Aorta (tissue), 5 donors: ENCODE measurements around the gene PTGFRN. TPM values are rescaled to one million over a fixed set of nuclear protein-coding genes. Genes with fewer than 3 reads are reported as not detected.

Source experiments
- ATAC-seq: fragments of 200-7000 bp; cut with Tn5 transposase; one replicate; pipeline ENCODE4 v1.9.1; 2022; ENCODE audit warnings: moderate library complexity; ENCODE audit not compliant: low FRiP score
- DNase-seq, 2 donors: peaks; one replicate each; pipeline ENCODE4 v3.0.0-alpha.2; 2020
- H3K27ac ChIP-seq, 2 donors: one replicate each; pipeline ENCODE4 v1.5.1; 2013; ENCODE audit warnings: low read length in 2 of 2, mild to moderate bottlenecking in 2 of 2, moderate library complexity in 2 of 2, control low read depth in 1 of 2, inconsistent platforms in 1 of 2, low read depth in 1 of 2
- H3K27me3 ChIP-seq, 2 donors: one replicate each; pipeline ENCODE4 v1.6.1; 2013; ENCODE audit warnings: control low read depth in 1 of 2, low read length in 1 of 2, mild to moderate bottlenecking in 1 of 2, moderate library complexity in 1 of 2; ENCODE audit not compliant: insufficient read depth in 2 of 2, control insufficient read depth in 1 of 2
- H3K36me3 ChIP-seq, 2 donors: one replicate each; pipeline ENCODE4 v1.6.1; 2013; ENCODE audit warnings: control low read depth in 1 of 2, low read length in 1 of 2, mild to moderate bottlenecking in 1 of 2; ENCODE audit not compliant: insufficient read depth in 2 of 2, control insufficient read depth in 1 of 2
- H3K4me1 ChIP-seq, 2 donors: one replicate each; pipeline ENCODE4 v1.6.1; 2013; ENCODE audit warnings: low read length in 2 of 2, control low read depth in 1 of 2, mild to moderate bottlenecking in 1 of 2, moderate library complexity in 1 of 2; ENCODE audit not compliant: insufficient read depth in 2 of 2, control insufficient read depth in 1 of 2
- H3K4me3 ChIP-seq, 2 donors: one replicate each; pipeline ENCODE4 v1.5.1; 2013; ENCODE audit warnings: low read length in 2 of 2, control low read depth in 1 of 2, mild to moderate bottlenecking in 1 of 2
- H3K9me3 ChIP-seq: one replicate; pipeline ENCODE4 v1.6.1; 2013; ENCODE audit warnings: mild to moderate bottlenecking, low read length; ENCODE audit not compliant: control insufficient read depth
- WGBS, 2 donors: extraction: QIAGEN DNeasy Blood & Tissue Kit; methylation state at CpG; one replicate each; pipeline ENCODE4 v1.1.7; 2013; 5-methylcytosine and 5-hydroxymethylcytosine counted together
- intact Hi-C, 2 donors: fragments of 100-400 bp; cut with DNase I; formaldehyde crosslinking; loops; one replicate each; pipeline versions ENCODE4 v1.14.2 to v1.15.0; 2022
- polyA plus RNA-seq, 2 donors: library from polyadenylated mRNA; stranded (reverse); fragments of 200-250 nt; gene quantifications; one replicate each; pipeline ENCODE4 v1.2.3, GENCODE V29; 2013
- total RNA-seq, 2 donors: library from RNA; stranded (reverse); fragmentation: NEBNext Ultra II Directional; extraction: Animal tissue kit (Norgen Biotek cat#: 25700); gene quantifications; one replicate each; pipeline ENCODE4 v1.2.1, GENCODE V29; 2021
- donor health status: healthy with polysubstance abuse.
- donor health status: Bipolar disorder and iron deficiency.
- donor health status: DM: no; HTN: no; CAD: no.
- donor health status: DM: no; HTN: no; CAD: no.
- donor health status: DM: yes; HTN: yes; CAD: no.

Gene PTGFRN
- total and polyA plus RNA-seq, 4 donors, result 3.8 to 75.0 (median 22.5) TPM

GRCh38 chr1:117010310-117010969 lies 100.7 kb downstream of the PTGFRN start:
- ATAC-seq, result no peak
- WGBS, 2 donors, result 95 to 98% methylated on average over 3 of the region's 3 CpGs
- Histone ChIP-seq H3K4me3 (no peak overlapping the region), H3K4me1 (no peaks in the 10 kb centered on the region), H3K27me3 (no peaks in the 10 kb centered on the region), H3K9me3 (no peaks in the 10 kb centered on the region), H3K27ac (no peak overlapping the region), H3K36me3 (no peaks in the 10 kb centered on the region)
- intact Hi-C loops, result no loop called here
- no peak for DNase-seq

- H3K4me3 ChIP-seq, result no peak overlapping the region
- H3K27me3 ChIP-seq, result no peaks in the 10 kb centered on the region
- WGBS, 2 donors, result 97 to 99% methylated on average over 3 of the region's 3 CpGs
- H3K36me3 ChIP-seq, result no peaks in the 10 kb centered on the region
- no peaks in the 10 kb centered on the region for H3K4me1 ChIP-seq
- no peak for ATAC-seq
- no peak overlapping the region for H3K27ac ChIP-seq
- no peaks in the 10 kb centered on the region for H3K9me3 ChIP-seq
- intact Hi-C loops, result no loop called here
- DNase-seq, result no peak
Observed at GRCh38 chr1:117011334-117011733, 101.6 kb downstream of the PTGFRN start.

GRCh38 chr1:117013309-117013858 lies 103.7 kb downstream of the PTGFRN start:
- Histone ChIP-seq H3K27ac (no peak overlapping the region), H3K27me3 (no peaks in the 10 kb centered on the region), H3K4me1 (no peaks in the 10 kb centered on the region), H3K36me3 (no peaks in the 10 kb centered on the region), H3K4me3 (no peak overlapping the region), H3K9me3 (no peaks in the 10 kb centered on the region)
- ATAC-seq (no peak), DNase-seq (no peak)
- intact Hi-C loops, result no loop called here
- 93 to 95% methylated on average over 5 of the region's 5 CpGs for WGBS, 2 donors

- ATAC-seq (no peak), DNase-seq (no peak)
- Histone ChIP-seq H3K36me3 (no peaks in the 10 kb centered on the region), H3K27ac (no peak overlapping the region), H3K4me1 (no peaks in the 10 kb centered on the region), H3K9me3 (no peaks in the 10 kb centered on the region), H3K27me3 (no peaks in the 10 kb centered on the region), H3K4me3 (no peak overlapping the region)
- intact Hi-C loops, result no loop called here
- 95% methylated on average over 5 of the region's 5 CpGs for WGBS, 2 donors
Observed at GRCh38 chr1:117014209-117014608, 104.5 kb downstream of the PTGFRN start.

- WGBS, 2 donors, result 92 to 94% methylated on average over 3 of the region's 3 CpGs
- intact Hi-C loops, result no loop called here
- ATAC-seq (no peak), DNase-seq (no peak)
- Histone ChIP-seq H3K4me3 (no peak overlapping the region), H3K36me3 (no peaks in the 10 kb centered on the region), H3K4me1 (no peaks in the 10 kb centered on the region), H3K9me3 (no peaks in the 10 kb centered on the region), H3K27me3 (no peaks in the 10 kb centered on the region), H3K27ac (no peak overlapping the region)
Observed at GRCh38 chr1:117015724-117016123, 106.0 kb downstream of the PTGFRN start.

GRCh38 chr1:117017062-117017461 lies 107.3 kb downstream of the PTGFRN start:
- H3K9me3 ChIP-seq, result no peaks in the 10 kb centered on the region
- 82 to 85% methylated on average over 4 of the region's 4 CpGs for WGBS, 2 donors
- intact Hi-C loops, result no loop called here
- no peak overlapping the region for H3K4me3 ChIP-seq
- no peak overlapping the region for H3K27ac ChIP-seq
- no peak for DNase-seq
- no peak for ATAC-seq
- no peaks in the 10 kb centered on the region for H3K4me1 ChIP-seq
- no peaks in the 10 kb centered on the region for H3K36me3 ChIP-seq
- no peaks in the 10 kb centered on the region for H3K27me3 ChIP-seq

GRCh38 chr1:117017648-117018047 lies 107.9 kb downstream of the PTGFRN start:
- H3K27me3 ChIP-seq, result no peaks in the 10 kb centered on the region
- no peak for ATAC-seq
- no peaks in the 10 kb centered on the region for H3K4me1 ChIP-seq
- no peaks in the 10 kb centered on the region for H3K9me3 ChIP-seq
- WGBS, 2 donors, result 68 to 72% methylated on average over 3 of the region's 3 CpGs
- no peak overlapping the region for H3K27ac ChIP-seq
- no peaks in the 10 kb centered on the region for H3K36me3 ChIP-seq
- intact Hi-C loops, result no loop called here
- DNase-seq, result no peak
- H3K4me3 ChIP-seq, result no peak overlapping the region

GRCh38 chr1:117020526-117021156 lies 110.9 kb downstream of the PTGFRN start:
- peaks cover 0 to 4% of the 10 kb centered on the region in 2 donors for H3K4me1 ChIP-seq
- no peak for DNase-seq
- H3K9me3 ChIP-seq, result no peaks in the 10 kb centered on the region
- H3K36me3 ChIP-seq, result no peaks in the 10 kb centered on the region
- H3K27ac ChIP-seq, result no peak overlapping the region
- intact Hi-C loops, result no loop called here
- no peak for ATAC-seq
- 78 to 82% methylated on average over 1 of the region's 1 CpG for WGBS, 2 donors
- no peak overlapping the region for H3K4me3 ChIP-seq
- no peaks in the 10 kb centered on the region for H3K27me3 ChIP-seq

GRCh38 chr1:117022114-117022513 lies 112.4 kb downstream of the PTGFRN start:
- WGBS, 2 donors, result 62 to 89% methylated on average over 3 of the region's 3 CpGs
- DNase-seq (no peak), ATAC-seq (no peak)

More at GRCh38 chr1:117022114-117022513, 112.4 kb downstream of the PTGFRN start:
- Histone ChIP-seq H3K36me3 (no peaks in the 10 kb centered on the region), H3K4me1 (peaks cover 2 to 4% of the 10 kb centered on the region in 2 donors), H3K27me3 (no peaks in the 10 kb centered on the region), H3K27ac (no peak overlapping the region), H3K4me3 (no peak overlapping the region), H3K9me3 (no peaks in the 10 kb centered on the region)
- intact Hi-C loops, result no loop called here
